NCI-H460 (cell line): ENCODE data around the gene APLP1. TPM values are rescaled to one million over a fixed set of nuclear protein-coding genes. Genes with fewer than 3 reads are reported as not detected.
A peak's percentile ranks its signal among the peaks of the same experiment; 100 is the strongest.
"Not testable (repeated sequence)": the region's sequence is repeated elsewhere in the genome, so short reads cannot be mapped to it uniquely, and the experiment has no call there.

Source experiments
- DNase-seq: peaks from one replicate; pipeline ENCODE4 v3.0.0-alpha.2; 2016; ENCODE audit warnings: low read depth; ENCODE audit errors: extremely low read depth
- polyA plus RNA-seq: library from polyadenylated mRNA; depleted of rRNA; stranded (reverse); fragments of >200 nt; gene quantifications from 2 replicates; pipeline ENCODE4 v1.2.3, GENCODE V29; 2014; cell fraction: nucleus; rRNA removed
- total RNA-seq: library from RNA; depleted of rRNA; stranded (reverse); fragments of >200 nt; shearing (Covaris generic); gene quantifications from 2 replicates; pipeline ENCODE4 v1.2.3, GENCODE V29; 2014; rRNA removed

Gene APLP1
- 12.2 and 19.5 TPM in 2 replicates for total RNA-seq
- 10.0 and 16.8 TPM in 2 replicates for polyA plus RNA-seq

DNA sequence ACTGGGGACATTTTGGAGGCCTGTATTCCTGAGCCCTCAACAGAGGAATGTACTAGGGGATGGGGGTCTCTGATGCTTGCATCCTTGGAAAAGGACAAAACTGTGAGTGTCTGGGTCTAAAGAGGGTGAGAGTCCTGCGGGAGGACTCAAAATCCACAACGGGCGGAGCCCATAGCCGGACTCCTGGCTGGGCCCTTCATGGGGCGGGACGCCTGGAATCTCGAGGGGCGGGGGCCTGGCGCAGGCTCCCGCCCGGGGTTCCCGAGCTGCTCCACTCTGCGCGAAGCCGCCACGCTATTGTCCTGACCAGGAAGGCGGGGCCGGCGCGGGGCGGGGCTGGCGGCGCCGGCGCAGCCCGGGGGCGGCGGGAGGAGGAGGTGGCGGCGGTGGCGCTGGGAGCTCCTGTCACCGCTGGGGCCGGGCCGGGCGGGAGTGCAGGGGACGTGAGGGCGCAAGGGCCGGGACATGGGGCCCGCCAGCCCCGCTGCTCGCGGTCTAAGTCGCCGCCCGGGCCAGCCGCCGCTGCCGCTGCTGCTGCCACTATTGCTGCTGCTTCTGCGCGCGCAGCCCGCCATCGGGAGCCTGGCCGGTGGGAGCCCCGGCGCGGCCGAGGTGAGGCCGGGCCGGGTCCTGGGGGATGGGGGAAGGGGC lies at the start of gene APLP1:
APLP1 (plus strand) TSS at position 403 of the 651 bp plus-strand sequence; CDS start at position 466, 63 bp downstream.
- DNase-seq = no peak

- DNase-seq = no peak
These were observed 45.8 kb upstream of the APLP1 start for GRCh38 chr19:35822579-35822978.

GRCh38 chr19:35824150-35824549 lies 44.2 kb upstream of the APLP1 start:
- no peak for DNase-seq

DNA sequence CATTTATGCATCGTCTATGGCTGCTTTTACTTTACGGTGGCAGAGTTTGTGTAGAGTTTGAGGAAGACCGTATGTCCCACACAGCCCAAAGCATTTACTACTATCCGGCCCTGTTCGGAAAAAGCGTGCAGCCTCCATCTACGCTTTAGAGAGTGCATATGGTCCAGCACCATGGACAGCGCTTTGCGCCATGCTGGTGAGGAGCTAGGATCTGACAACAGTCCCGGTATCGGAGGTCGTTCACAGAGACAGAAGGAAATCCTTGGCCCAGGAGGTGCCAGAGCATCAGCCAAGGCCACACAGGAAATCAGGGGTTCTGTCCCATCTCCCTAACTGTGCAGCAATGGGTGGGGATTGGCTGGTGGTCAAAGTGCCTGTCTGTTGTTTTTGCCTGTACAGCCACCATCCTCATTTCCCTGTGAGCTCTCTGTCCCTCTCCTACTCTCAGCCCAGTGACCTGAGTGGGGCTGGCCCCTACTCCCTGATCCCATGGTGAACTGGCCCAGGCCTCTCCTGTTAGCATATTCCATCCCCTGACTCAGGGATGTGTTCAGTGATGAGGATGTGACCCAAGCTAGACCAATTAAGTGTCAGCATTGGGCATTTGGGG lies 39.6 kb upstream of the APLP1 start:
- DNase-seq = peak; percentile 69

DNA sequence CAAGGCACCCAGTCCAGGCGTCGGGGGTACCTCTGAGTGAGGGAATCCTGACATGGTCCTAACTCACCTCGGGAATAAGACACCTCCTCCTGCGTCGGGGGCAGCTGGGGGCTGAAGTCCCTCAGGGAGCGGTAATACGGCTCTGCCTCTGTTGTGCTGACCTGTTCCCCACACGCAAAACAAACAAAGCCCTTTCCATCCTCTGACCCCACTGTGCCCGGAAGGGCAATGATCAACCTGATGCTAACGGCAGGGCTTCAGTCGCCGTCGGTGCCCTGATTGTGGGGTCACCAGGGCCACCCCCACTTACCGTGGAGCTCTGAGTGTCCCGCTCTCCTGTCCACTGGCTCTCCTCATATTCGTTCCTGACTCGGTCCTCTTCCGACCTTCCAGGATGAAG lies 37.4 kb upstream of the APLP1 start:
- DNase-seq = no peak

GRCh38 chr19:35832054-35832453 lies 36.3 kb upstream of the APLP1 start:
- no peak for DNase-seq

- no peak for DNase-seq
These were observed 34.4 kb upstream of the APLP1 start for GRCh38 chr19:35833972-35834371.

GRCh38 chr19:35836096-35836495 lies 32.3 kb upstream of the APLP1 start:
- DNase-seq = not testable (repeated sequence)

DNA sequence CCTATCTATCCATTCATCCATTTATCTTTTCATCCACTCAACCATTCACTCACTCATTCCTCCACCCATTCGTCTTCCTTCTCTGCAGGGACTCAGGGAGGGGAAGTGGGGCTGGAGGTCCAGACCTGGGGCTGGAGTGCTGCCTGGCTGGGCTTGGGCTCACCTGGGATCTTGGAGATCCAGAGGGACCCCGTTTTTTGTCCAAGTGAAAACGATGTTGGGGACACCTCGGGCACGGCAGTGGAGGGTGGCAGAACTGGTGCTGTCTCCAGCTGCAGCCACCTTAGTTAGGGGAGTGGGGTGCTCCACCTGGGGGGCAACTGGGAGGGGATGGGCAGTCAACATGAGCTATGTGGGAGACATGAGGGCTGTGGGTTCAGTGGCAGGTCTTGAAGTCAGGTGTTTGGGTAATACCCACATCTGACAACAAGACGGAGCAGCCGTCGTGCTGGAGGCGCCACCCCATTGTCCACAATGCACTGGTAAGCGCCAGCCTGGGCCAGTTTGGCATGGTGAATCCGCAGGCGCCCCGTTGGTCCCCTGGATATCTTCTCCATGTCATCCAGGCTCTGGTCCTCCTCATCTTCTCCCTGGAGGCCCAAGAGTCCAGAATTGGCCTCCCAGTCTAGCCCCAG lies 26.3 kb upstream of the APLP1 start:
- no peak for DNase-seq

DNA sequence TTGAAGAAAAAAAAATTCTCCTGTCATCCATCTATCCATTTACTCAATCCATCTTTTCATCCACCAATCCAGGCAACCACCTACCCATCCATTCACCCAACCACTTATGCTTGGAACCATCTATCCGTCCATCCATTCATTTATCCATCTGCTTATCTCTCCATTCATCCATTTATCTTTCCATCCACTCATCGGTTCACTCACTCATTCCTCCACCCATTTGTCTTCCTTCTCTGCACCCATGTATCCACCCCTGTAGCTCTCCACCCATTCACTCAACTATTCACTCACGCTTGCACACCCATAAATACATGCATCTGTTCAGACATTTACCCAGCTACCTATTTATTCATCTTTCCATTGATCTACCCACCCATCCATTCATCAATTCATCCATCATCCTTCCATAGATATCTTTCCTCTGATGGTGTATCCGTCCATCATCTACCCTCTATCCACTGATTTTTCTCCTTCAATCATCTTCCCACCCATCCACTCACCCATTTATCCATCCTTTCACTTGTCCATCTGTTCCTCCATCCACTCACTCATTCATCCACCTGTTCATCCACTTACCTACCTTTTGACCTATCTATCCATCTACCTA lies 25.6 kb upstream of the APLP1 start:
- DNase-seq = no peak

GRCh38 chr19:35843676-35844481 lies 24.5 kb upstream of the APLP1 start:
- no peak for DNase-seq

GRCh38 chr19:35844482-35845214 lies 23.7 kb upstream of the APLP1 start:
- DNase-seq = no peak

GRCh38 chr19:35845215-35846037 lies 22.9 kb upstream of the APLP1 start:
- no peak for DNase-seq

DNA sequence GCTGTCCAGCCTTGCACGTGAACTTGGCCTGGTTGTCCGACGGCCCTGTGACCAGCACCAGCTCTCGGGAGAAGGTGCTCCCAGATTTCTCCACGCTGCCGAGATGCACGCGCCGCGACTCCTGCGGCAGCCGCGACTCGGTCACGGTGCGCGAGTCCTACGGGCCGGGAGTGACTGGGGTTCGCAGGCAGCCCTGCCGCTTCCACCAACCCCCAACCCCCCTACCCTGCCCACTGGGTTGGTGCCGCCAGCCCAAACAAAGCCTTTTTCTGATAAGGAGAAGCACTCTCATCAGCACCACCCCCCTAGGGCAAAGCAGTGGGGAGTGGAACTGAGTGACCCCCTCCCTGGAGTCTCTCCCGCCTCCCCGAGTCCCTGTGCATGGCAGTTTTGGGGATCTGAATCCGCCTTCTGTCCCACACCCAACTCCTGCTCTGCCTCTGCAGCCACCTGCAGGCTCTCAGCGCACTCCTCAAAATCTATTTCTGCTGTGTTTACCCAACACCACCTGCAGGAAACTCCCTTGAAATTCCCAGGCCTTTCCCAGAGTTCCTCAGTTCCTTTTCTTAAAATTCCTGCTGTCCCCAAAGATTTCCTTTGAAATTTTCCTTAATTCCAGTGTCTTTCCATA lies 22.2 kb upstream of the APLP1 start:
- DNase-seq = no peak

GRCh38 chr19:35847911-35848310 lies 20.5 kb upstream of the APLP1 start:
- no peak for DNase-seq

- DNase-seq = no peak
These were observed 19.9 kb upstream of the APLP1 start for GRCh38 chr19:35848486-35848885.

DNA sequence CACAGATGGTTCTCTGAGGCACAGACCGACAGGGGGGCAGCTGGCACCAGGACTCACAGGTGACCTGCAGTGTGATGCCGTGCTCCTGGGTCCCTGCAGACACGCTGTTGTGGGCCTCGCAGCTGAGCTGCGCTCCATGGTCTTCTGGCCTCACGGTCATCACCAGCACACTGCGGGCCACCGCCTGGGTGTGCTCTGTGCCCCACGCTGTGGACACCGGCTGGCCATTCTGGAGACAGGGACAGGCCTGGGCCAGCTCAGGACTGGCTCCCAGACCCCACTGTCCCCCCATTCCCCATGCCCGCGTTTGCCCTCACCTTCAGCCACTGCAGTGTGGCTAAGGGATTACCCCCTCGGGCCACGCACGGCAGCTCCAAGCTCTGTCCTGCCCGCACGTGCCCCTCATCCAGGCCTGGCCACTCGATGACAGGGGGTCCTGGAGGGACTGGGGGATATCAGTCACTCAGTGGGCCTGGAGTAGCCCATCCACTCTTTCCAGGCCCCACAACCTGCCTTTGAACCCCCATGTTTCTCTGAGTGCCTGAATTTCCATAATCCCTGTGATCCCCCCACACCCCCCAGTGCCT lies 19.4 kb upstream of the APLP1 start:
- DNase-seq = no peak
